ENCODE measurements around the gene CXCL12. TPM values are rescaled to one million over a fixed set of nuclear protein-coding genes. Genes with fewer than 3 reads are reported as not detected.

Gene CXCL12
- total RNA-seq, 1 donor from 2014 or later, result not detected

- ChIA-PET CTCF (no interaction called here), POLR2A (no interaction called here)
- H3K27me3 Mint-ChIP-seq, result no peaks in the 10 kb centered on the region
- H3K36me3 Mint-ChIP-seq (ENCODE audit: low read depth), result no peaks in the 10 kb centered on the region
- no peak for DNase-seq
- no peak for TF ChIP-seq CTCF (IDR thresholded peaks at IDR 0.05)
- intact Hi-C loops (cut with micrococcal nuclease), result no loop called here
- no peak for ATAC-seq (ENCODE audit: low read depth)
- H3K9me3 Mint-ChIP-seq, result no peaks in the 10 kb centered on the region
- H3K4me3 Mint-ChIP-seq, result no peak overlapping the region
- H3K27ac Mint-ChIP-seq, result no peak overlapping the region
- H3K4me1 Mint-ChIP-seq, result no peaks in the 10 kb centered on the region
Observed at GRCh38 chr10:44374155-44374554, 10.7 kb downstream of the CXCL12 start.

GRCh38 chr10:44373341-44373995, 11.4 kb downstream of the CXCL12 start:
- Mint-ChIP-seq H3K4me1 (no peaks in the 10 kb centered on the region), H3K4me3 (no peak overlapping the region), H3K27ac (no peak overlapping the region), H3K36me3 (ENCODE audit: low read depth) (no peaks in the 10 kb centered on the region), H3K9me3 (no peaks in the 10 kb centered on the region), H3K27me3 (no peaks in the 10 kb centered on the region)
- CTCF ChIA-PET, result no interaction called here
- POLR2A ChIA-PET, result no interaction called here
- TF ChIP-seq CTCF (IDR thresholded peaks at IDR 0.05), result no peak
- DNase-seq (no peak), ATAC-seq (ENCODE audit: low read depth) (no peak)
- intact Hi-C loops (cut with micrococcal nuclease), result no loop called here

GRCh38 chr10:44372181-44372580, 12.7 kb downstream of the CXCL12 start:
- no peak for TF ChIP-seq CTCF (IDR thresholded peaks at IDR 0.05)
- Mint-ChIP-seq H3K27me3 (no peaks in the 10 kb centered on the region), H3K4me3 (no peak overlapping the region), H3K4me1 (no peaks in the 10 kb centered on the region), H3K9me3 (no peaks in the 10 kb centered on the region), H3K27ac (no peak overlapping the region), H3K36me3 (ENCODE audit: low read depth) (no peaks in the 10 kb centered on the region)
- DNase-seq (no peak), ATAC-seq (ENCODE audit: low read depth) (no peak)
- ChIA-PET POLR2A (no interaction called here), CTCF (no interaction called here)
- intact Hi-C loops (cut with micrococcal nuclease), result no loop called here

- no peak overlapping the region for H3K4me3 Mint-ChIP-seq
- DNase-seq, result no peak
- H3K9me3 Mint-ChIP-seq, result no peaks in the 10 kb centered on the region
- no peak for ATAC-seq (ENCODE audit: low read depth)
- CTCF ChIA-PET, result no interaction called here
- H3K36me3 Mint-ChIP-seq (ENCODE audit: low read depth), result no peaks in the 10 kb centered on the region
- no peak for TF ChIP-seq CTCF (IDR thresholded peaks at IDR 0.05)
- intact Hi-C loops (cut with micrococcal nuclease), result no loop called here
- H3K4me1 Mint-ChIP-seq, result no peaks in the 10 kb centered on the region
- H3K27me3 Mint-ChIP-seq, result no peaks in the 10 kb centered on the region
- H3K27ac Mint-ChIP-seq, result no peak overlapping the region
- POLR2A ChIA-PET, result no interaction called here
Observed at GRCh38 chr10:44370731-44371248, 14.1 kb downstream of the CXCL12 start.

GRCh38 chr10:44369854-44370253, 15.0 kb downstream of the CXCL12 start:
- ATAC-seq (ENCODE audit: low read depth), result no peak
- no peaks in the 10 kb centered on the region for H3K9me3 Mint-ChIP-seq
- no peaks in the 10 kb centered on the region for H3K36me3 Mint-ChIP-seq (ENCODE audit: low read depth)
- H3K4me1 Mint-ChIP-seq, result no peaks in the 10 kb centered on the region
- H3K27ac Mint-ChIP-seq, result no peak overlapping the region
- H3K27me3 Mint-ChIP-seq, result no peaks in the 10 kb centered on the region
- no peak for DNase-seq
- ChIA-PET POLR2A (no interaction called here), CTCF (no interaction called here)
- intact Hi-C loops (cut with micrococcal nuclease), result no loop called here
- TF ChIP-seq CTCF (IDR thresholded peaks at IDR 0.05), result no peak
- H3K4me3 Mint-ChIP-seq, result no peak overlapping the region
